Myocyte (in vitro differentiated cells): Measurements from ENCODE around the gene SENP7. TPM values are rescaled to one million over a fixed set of nuclear protein-coding genes. Genes with fewer than 3 reads are reported as not detected.

Experiments used
- total RNA-seq: library from RNA; depleted of rRNA; stranded (reverse); fragments of >200 nt; gene quantifications from 2 replicates; pipeline ENCODE4 v1.2.3, GENCODE V29; 2014

The SENP7 gene
- total RNA-seq, 1 donor from 2014 or later, result 14.2 TPM

Other genes with a start within 250 kb of the SENP7 start
- gene IMPG2, start 192.6 kb downstream of the SENP7 start, total RNA-seq, result 0.67 and 0.78 TPM in 2 replicates
- gene TRMT10C, start 48.7 kb upstream of the SENP7 start, total RNA-seq, result 39.2 and 40.5 TPM in 2 replicates
- gene PCNP, start 61.0 kb upstream of the SENP7 start, total RNA-seq, result 57.4 and 58.0 TPM in 2 replicates
- 19.8 and 20.1 TPM in 2 replicates for gene ZBTB11, start 163.9 kb upstream of the SENP7 start, total RNA-seq
- gene RPL24, start 173.5 kb upstream of the SENP7 start, total RNA-seq, result 959 and 1,040 TPM in 2 replicates
- gene CEP97, start 211.4 kb upstream of the SENP7 start, total RNA-seq, result 21.1 and 27.8 TPM in 2 replicates